K562 (cell line): ENCODE results near the gene SPATC1L. TPM values are rescaled to one million over a fixed set of nuclear protein-coding genes. Genes with fewer than 3 reads are reported as not detected.

ENCODE experiments used
- AFF1 ChIP-seq, 2 experiments: fragments of 450-650 bp; IDR thresholded peaks; 2 replicates each; pipeline ENCODE4 v1.6.1; 2018; ENCODE audit warnings: mild to moderate bottlenecking in 2 of 2, low read depth in 1 of 2; ENCODE audit not compliant: partially characterized antibody in 2 of 2
- ARID3A ChIP-seq: IDR thresholded peaks from 2 replicates; pipeline ENCODE4 v1.6.1; 2012; ENCODE audit warnings: low read depth, low read length, improper control_type of control experiment, borderline replicate concordance
- FOXO4 ChIP-seq: fragments of 450-650 bp; formaldehyde crosslinking; IDR thresholded peaks from 2 replicates; pipeline ENCODE4 v1.4.0; 2020; ENCODE audit warnings: mild to moderate bottlenecking, moderate library complexity
- GATA2 ChIP-seq: sonication (generic); formaldehyde crosslinking; IDR thresholded peaks from 2 replicates; pipeline ENCODE4 v1.4.0; 2020; ENCODE audit warnings: mild to moderate bottlenecking, missing genetic modification reagents
- GTF2E2 ChIP-seq: fragments of 200-800 bp; sonication (Bioruptor generic); IDR thresholded peaks from 2 replicates; pipeline ENCODE4 v1.6.1; 2016; ENCODE audit warnings: missing genetic modification characterization, missing compliant biosample characterization
- HDAC6 ChIP-seq: IDR thresholded peaks from 2 replicates; pipeline ENCODE4 v1.6.1; 2012; ENCODE audit warnings: low read depth, mild to moderate bottlenecking, control low read depth, inconsistent platforms, low read length, moderate library complexity
- KDM2B ChIP-seq: fragments of 250-450 bp; sonication (Bioruptor Pico); IDR thresholded peaks from 2 replicates; pipeline ENCODE4 v1.8.0; 2021; ENCODE audit warnings: mild to moderate bottlenecking, moderate library complexity
- PTBP1 ChIP-seq: fragments of 200-400 bp; formaldehyde crosslinking; IDR thresholded peaks from 2 replicates; pipeline ENCODE4 v1.6.1; 2017; ENCODE audit warnings: low read depth, low read length
- TBL1XR1 ChIP-seq, 2 experiments: IDR thresholded peaks; 2 replicates each; pipeline ENCODE4 v1.6.1; 2012; ENCODE audit warnings: improper control_type of control experiment in 2 of 2, low read length in 2 of 2, mild to moderate bottlenecking in 1 of 2
- TEAD4 ChIP-seq, 2 experiments: sonication (generic) in 1 of 2; formaldehyde crosslinking in 1 of 2; IDR thresholded peaks; 2 replicates each; pipeline versions ENCODE4 v1.6.1 to v1.8.0; 2012 to 2022; ENCODE audit warnings: borderline replicate concordance in 1 of 2, inconsistent platforms in 1 of 2, low read length in 1 of 2, mild to moderate bottlenecking in 1 of 2, missing genetic modification reagents in 1 of 2
- ZBTB33 ChIP-seq: sonication (generic); formaldehyde crosslinking; IDR thresholded peaks from 2 replicates; pipeline ENCODE4 v1.8.1; 2023; ENCODE audit warnings: mild to moderate bottlenecking, missing genetic modification reagents
- ZC3H11A ChIP-seq: IDR thresholded peaks from 2 replicates; pipeline ENCODE4 v1.6.1; 2012; ENCODE audit warnings: low read depth, low read length, improper control_type of control experiment
- ZNF41 ChIP-seq: fragments of 250-450 bp; sonication (Bioruptor Pico); conservative IDR thresholded peaks from 2 replicates; pipeline ENCODE4 v1.4.0; 2020; ENCODE audit warnings: mild to moderate bottlenecking
- ZNF431 ChIP-seq: sonication (generic); formaldehyde crosslinking; IDR thresholded peaks from 2 replicates; pipeline ENCODE4 v1.8.0; 2022; ENCODE audit warnings: mild to moderate bottlenecking, missing genetic modification reagents
- ZNF830 ChIP-seq: fragments of 250-450 bp; sonication (Bioruptor Pico); IDR thresholded peaks from 2 replicates; pipeline ENCODE4 v1.5.0; 2021; ENCODE audit warnings: mild to moderate bottlenecking
- polyA plus RNA-seq, 8 experiments: library from polyadenylated mRNA; depleted of rRNA in 4 of 8; stranded (reverse) in 5 of 8; unstranded in 3 of 8; fragments of >200 nt; fragmentation: Nextera tagmentation in 2 of 8; fragmentation: Illumina TruSeq in 1 of 8; extraction: Ambion mirVana in 2 of 8; extraction: Trizol in 1 of 8; gene quantifications; 2 replicates each; pipeline versions ENCODE4 v1.2.1 to v1.2.3, GENCODE V29; 2011 to 2014; ENCODE audit warnings: inconsistent platforms in 1 of 8, missing spikeins in 1 of 8
- total RNA-seq, 7 experiments: library from RNA; depleted of rRNA in 6 of 7; stranded (reverse); fragments of >200 nt in 6 of 7; fragmentation: Illumina TruSeq in 2 of 7; extraction: Trizol in 2 of 7; gene quantifications; 2 replicates each; pipeline versions ENCODE4 v1.2.1 to v1.2.3, GENCODE V29; 2011 to 2021; ENCODE audit warnings: low replicate concordance in 1 of 7

Gene SPATC1L
- total and polyA plus RNA-seq, 9 of the 15 experiments (the other 6 are each of a cell fraction or from before 2014, with no cell fraction given): 0.14 to 121 (median 34.0) TPM; not detected in 1

GRCh38 chr21:46153247-46154154 lies 30.8 kb downstream of the SPATC1L start (continued):
- TF ChIP-seq AFF1 (IDR thresholded peaks at IDR 0.05; ENCODE audit: low read depth in 1 of 2, partially characterized antibody in 2 of 2): no peak
- TF ChIP-seq ZNF431 (CRISPR knock-in tag): 0 out of 2 replicates have a peak, but pooled peaks have one; percentile 8
- no peak for TF ChIP-seq ZNF41
- 0 out of 4 replicates have a peak, but pooled peaks of 1 of the 2 experiments have one; percentile 23 for TF ChIP-seq TBL1XR1 (IDR thresholded peaks at IDR 0.05; ENCODE audit: low read length in 2 of 2)
- no peak for TF ChIP-seq KDM2B
- TF ChIP-seq TEAD4 (IDR thresholded peaks at IDR 0.05; ENCODE audit: low read length): peak; percentile 80
- no peak for TF ChIP-seq TEAD4 (CRISPR knock-in tag; IDR thresholded peaks at IDR 0.05; ENCODE audit: borderline replicate concordance)
- TF ChIP-seq PTBP1: no peak
- TF ChIP-seq GATA2 (CRISPR knock-in tag): no peak
- TF ChIP-seq ZBTB33 (CRISPR knock-in tag): no peak
- TF ChIP-seq ARID3A: no peak
- TF ChIP-seq ZC3H11A: no peak
- TF ChIP-seq HDAC6: no peak
- no peak for TF ChIP-seq FOXO4
- TF ChIP-seq GTF2E2 (tag): no peak
- 0 out of 2 replicates have a peak, but pooled peaks have one; percentile 12 for TF ChIP-seq ZNF830 (CRISPR knock-in tag)
